Endothelial cell of umbilical vein (primary cell): ENCODE data around the gene TOM1L1.

Experiments used
- EZH2 ChIP-seq: IDR thresholded peaks from 2 replicates; pipeline ENCODE4 v1.6.1; 2012; ENCODE audit warnings: borderline replicate concordance, low read depth, mild to moderate bottlenecking, moderate library complexity, low read length, inconsistent platforms; ENCODE audit not compliant: severe bottlenecking
- JUN ChIP-seq: IDR thresholded peaks from 2 replicates; pipeline ENCODE4 v1.6.1; 2011; ENCODE audit warnings: borderline replicate concordance, low read depth; ENCODE audit not compliant: insufficient read length, insufficient read depth
- MAX ChIP-seq: IDR thresholded peaks from 2 replicates; pipeline ENCODE4 v1.6.1; 2011; ENCODE audit not compliant: insufficient read depth, insufficient read length
- MYC ChIP-seq: IDR thresholded peaks from one replicate; pipeline ENCODE4 v1.6.1; 2011; ENCODE audit warnings: mild to moderate bottlenecking, low read depth, low read length
- POLR2A ChIP-seq: IDR thresholded peaks from 2 replicates; pipeline ENCODE4 v1.6.1; 2012; ENCODE audit warnings: low read depth, mild to moderate bottlenecking, control low read depth, low read length
- POLR2AphosphoS5 ChIP-seq: IDR thresholded peaks from 2 replicates; pipeline ENCODE4 v1.6.1; 2012; ENCODE audit warnings: low read depth, mild to moderate bottlenecking, control low read depth, low read length, moderate library complexity; ENCODE audit not compliant: insufficient read depth
- TF ChIP-seq, protein P1 (sequence below), 2 donors: IDR thresholded peaks; 1 replicate in 1 of 2; 2 replicates in 1 of 2; pipeline ENCODE4 v1.5.1; 2011; ENCODE audit warnings: low read length in 2 of 2, mild to moderate bottlenecking in 2 of 2, moderate library complexity in 2 of 2, control low read depth in 1 of 2, inconsistent platforms in 1 of 2, low read depth in 1 of 2; ENCODE audit not compliant: insufficient read depth in 1 of 2; ENCODE audit errors: extremely low read depth in 1 of 2

DNA sequence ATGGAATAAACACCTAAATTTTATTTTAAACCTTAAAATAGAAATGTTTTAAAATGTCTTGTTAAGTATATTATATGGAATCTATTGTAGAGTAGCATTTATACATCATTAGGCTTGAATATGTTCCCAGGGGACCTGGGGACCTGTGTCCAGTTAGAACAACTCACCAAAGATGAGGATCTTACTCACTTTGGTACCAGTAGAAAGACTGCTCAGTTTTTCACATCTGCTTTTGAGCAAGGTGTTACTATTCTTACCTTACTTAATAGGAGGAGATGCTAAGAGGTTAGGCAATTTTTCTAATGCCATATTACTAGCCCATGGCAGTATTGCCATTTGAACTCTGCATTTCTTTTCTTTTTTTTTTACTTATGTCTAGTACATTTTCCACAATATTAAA lies 82.6 kb downstream of the TOM1L1 start:
- TF ChIP-seq, protein P1, sequence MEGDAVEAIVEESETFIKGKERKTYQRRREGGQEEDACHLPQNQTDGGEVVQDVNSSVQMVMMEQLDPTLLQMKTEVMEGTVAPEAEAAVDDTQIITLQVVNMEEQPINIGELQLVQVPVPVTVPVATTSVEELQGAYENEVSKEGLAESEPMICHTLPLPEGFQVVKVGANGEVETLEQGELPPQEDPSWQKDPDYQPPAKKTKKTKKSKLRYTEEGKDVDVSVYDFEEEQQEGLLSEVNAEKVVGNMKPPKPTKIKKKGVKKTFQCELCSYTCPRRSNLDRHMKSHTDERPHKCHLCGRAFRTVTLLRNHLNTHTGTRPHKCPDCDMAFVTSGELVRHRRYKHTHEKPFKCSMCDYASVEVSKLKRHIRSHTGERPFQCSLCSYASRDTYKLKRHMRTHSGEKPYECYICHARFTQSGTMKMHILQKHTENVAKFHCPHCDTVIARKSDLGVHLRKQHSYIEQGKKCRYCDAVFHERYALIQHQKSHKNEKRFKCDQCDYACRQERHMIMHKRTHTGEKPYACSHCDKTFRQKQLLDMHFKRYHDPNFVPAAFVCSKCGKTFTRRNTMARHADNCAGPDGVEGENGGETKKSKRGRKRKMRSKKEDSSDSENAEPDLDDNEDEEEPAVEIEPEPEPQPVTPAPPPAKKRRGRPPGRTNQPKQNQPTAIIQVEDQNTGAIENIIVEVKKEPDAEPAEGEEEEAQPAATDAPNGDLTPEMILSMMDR (IDR thresholded peaks at IDR 0.05; ENCODE audit: extremely low read depth in 1 of 2, insufficient read depth in 1 of 2, low read depth in 1 of 2, low read length in 2 of 2), result no peak
- TF ChIP-seq EZH2 (no peak), POLR2A (no peak), JUN (no peak), MAX (no peak), MYC (no peak), POLR2AphosphoS5 (no peak)
